Choroid plexus epithelial cell (primary cell): ENCODE measurements around the gene ODF2.
A peak's percentile ranks its signal among the peaks of the same experiment; 100 is the strongest.

ENCODE experiments used
- DNase-seq: peaks from one replicate; pipeline ENCODE4 v3.0.0-alpha.2; 2010; ENCODE audit warnings: low read depth
- H3K4me3 ChIP-seq: 2 replicates; pipeline ENCODE4 v1.5.1; 2011; ENCODE audit warnings: low read depth, mild to moderate bottlenecking, control low read depth, low read length, moderate library complexity
- CTCF ChIP-seq: conservative IDR thresholded peaks from 2 replicates; pipeline ENCODE4 v1.5.1; 2011; ENCODE audit warnings: low read depth, mild to moderate bottlenecking, control low read depth, inconsistent platforms, low read length, moderate library complexity

ODF2 gene

DNA sequence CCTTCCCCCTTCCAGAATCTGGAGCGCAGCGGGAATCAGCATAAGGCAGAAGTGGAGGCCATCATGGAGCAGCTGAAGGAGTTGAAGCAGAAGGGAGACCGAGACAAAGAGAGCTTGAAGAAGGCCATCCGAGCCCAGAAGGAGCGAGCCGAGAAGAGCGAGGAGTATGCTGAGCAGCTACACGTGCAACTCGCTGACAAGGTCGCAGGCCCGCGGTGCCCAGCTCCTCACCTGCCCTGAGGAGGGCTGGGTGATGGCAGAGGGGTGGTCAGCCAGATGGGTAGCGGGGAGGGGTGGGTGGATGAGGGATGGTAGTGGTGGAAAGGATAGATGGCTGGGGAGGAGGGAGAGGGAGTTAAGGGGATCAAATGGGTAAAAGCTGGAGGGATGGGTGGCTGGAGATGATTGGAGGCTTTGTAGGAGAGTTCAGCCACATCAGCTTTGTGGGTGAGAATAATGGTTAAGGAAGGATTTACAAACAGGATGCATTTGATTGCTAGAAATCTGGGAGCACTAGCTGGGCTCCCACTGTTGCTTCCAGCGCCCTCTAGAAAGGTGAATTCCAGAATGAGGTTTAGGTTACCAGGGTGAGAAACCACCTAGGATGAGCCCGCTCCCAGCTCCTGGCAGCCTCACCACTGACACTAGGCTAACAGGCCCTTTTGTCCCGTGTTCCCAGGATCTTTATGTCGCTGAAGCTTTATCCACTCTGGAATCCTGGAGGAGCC lies 29.0 kb downstream of the ODF2 start:
- no peak overlapping the region for H3K4me3 ChIP-seq
- DNase-seq: no peak
- TF ChIP-seq CTCF: no peak

GRCh38 chr9:128485414-128485855 lies 29.6 kb downstream of the ODF2 start:
- DNase-seq: no peak
- H3K4me3 ChIP-seq: no peak overlapping the region
- TF ChIP-seq CTCF: no peak

DNA sequence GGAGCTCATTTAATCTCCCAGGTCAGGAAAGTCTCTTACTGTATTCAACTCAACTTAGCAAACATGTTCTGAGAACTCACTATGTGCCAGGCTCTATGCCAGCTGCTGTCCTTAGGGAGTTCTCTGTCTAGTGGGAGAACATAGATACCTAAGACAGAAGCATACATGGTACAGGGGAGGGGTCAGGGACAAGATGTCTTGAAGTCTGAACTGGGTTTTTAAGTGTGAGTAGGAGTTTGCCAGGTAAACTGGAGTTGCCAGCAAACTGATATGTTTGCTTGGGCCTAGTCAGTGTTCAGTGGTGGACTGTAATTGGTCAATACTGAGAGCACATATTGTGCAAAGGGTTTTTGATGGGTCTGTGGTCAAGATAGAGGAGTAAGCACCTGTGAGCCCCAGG lies 30.4 kb downstream of the ODF2 start:
- DNase-seq: no peak
- no peak overlapping the region for H3K4me3 ChIP-seq
- TF ChIP-seq CTCF: no peak

GRCh38 chr9:128493424-128493823 lies 37.6 kb downstream of the ODF2 start:
- no peak for TF ChIP-seq CTCF
- H3K4me3 ChIP-seq: no peak overlapping the region
- DNase-seq: no peak

DNA sequence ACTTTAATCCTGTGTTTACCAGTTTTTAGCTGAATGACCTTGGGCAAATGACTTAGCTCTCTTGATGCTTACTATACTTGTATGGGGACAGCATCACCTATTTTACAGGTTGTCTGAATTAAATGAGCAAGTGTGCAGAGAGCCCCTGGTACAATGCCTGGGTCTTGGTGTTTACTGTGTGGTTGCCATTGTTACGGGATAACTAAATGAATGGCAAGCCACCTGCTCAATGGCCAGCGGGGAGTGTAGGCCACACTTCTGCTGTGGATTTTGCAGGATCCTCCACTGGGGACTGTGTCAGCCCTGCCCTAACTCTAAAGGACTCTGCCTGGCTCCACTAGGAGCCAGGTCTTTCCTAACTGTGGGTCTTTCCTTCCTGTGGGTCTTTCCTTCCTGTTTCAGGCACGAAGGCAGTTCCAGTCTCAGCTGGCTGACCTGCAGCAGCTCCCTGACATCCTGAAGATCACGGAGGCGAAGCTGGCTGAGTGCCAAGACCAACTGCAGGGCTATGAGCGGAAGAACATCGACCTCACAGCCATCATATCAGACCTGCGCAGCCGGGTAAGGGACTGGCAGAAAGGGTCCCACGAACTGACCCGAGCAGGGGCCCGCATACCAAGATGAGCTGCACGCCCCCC lies 38.4 kb downstream of the ODF2 start:
- no peak overlapping the region for H3K4me3 ChIP-seq

DNA sequence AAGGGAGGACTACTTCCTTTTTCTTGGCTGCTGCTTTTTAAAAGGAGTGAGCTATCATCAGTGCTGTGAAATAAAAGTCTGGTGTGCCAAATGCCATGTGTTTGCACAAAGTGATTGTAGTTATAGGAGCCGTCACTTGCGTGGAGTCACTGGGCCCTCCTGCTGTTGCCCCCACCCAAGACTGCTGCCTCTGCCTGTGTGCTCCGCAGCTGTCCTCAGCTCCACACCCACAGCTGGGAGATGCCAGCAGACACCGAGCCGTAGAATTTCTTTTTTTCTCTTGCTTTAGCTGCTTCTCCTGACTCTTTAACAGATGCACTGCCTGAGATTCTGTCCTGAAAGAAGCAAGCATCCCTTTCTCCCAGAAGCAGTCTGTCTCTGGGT lies 38.9 kb downstream of the ODF2 start:
- DNase-seq: no peak
- TF ChIP-seq CTCF: no peak

More for the DNA sequence above, 38.4 kb downstream of the ODF2 start:
- peak; percentile 76 for DNase-seq
- TF ChIP-seq CTCF: no peak

DNA sequence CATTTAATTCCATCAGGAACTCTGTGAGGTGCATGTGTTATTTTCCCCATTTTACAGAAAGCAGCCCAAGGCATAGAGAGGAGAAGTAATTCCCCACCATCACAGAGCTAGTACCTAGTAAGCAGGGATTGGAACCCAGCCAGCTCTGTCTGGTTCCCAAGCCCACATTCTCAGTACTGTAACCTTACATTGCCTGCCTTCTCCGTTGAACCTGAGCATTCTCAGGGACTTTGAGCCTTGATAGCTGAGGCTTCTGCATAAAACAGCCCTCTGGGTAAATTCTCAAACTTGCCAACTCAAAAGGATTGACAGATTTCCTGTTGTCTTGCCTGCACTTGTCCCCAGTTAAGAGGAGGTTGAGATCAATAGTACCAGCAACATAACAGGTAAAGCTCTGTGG lies 39.5 kb downstream of the ODF2 start:
- DNase-seq: peak; percentile 36
- H3K4me3 ChIP-seq: no peak overlapping the region
- no peak for TF ChIP-seq CTCF

More for the DNA sequence above, 38.9 kb downstream of the ODF2 start:
- no peak overlapping the region for H3K4me3 ChIP-seq
